ENCODE measurements around the gene PPP2R1B. TPM values are rescaled to one million over a fixed set of nuclear protein-coding genes. Genes with fewer than 3 reads are reported as not detected.

The PPP2R1B gene
- total and polyA plus RNA-seq, 2 of the 8 experiments (the other 6 are each of a cell fraction or from before 2014, with no cell fraction given) = 25.8 to 87.0 TPM

- TF ChIP-seq CHD7 (IDR thresholded peaks at IDR 0.05; ENCODE audit: insufficient replicate concordance, low read length) = no peak
- no peak for TF ChIP-seq SP2 (IDR thresholded peaks at IDR 0.05; ENCODE audit: low read length)
- TF ChIP-seq ZNF274 (IDR thresholded peaks at IDR 0.05; ENCODE audit: borderline replicate concordance, extremely low read depth, low read length) = no peak
- TF ChIP-seq TCF12 (IDR thresholded peaks at IDR 0.05; ENCODE audit: low read depth, low read length) = no peak
- TF ChIP-seq ATF3 (IDR thresholded peaks at IDR 0.05; ENCODE audit: insufficient read depth, low read depth, low read length) = no peak
- no peak for TF ChIP-seq NRF1 (IDR thresholded peaks at IDR 0.05; ENCODE audit: low read depth, low read length)
- no peak for TF ChIP-seq RBBP5 (IDR thresholded peaks at IDR 0.05; ENCODE audit: borderline replicate concordance, low read depth, low read length)
- no peak for TF ChIP-seq BCL11A (IDR thresholded peaks at IDR 0.05; ENCODE audit: low read depth in 2 of 2, low read length in 2 of 2)
- TF ChIP-seq TBP (IDR thresholded peaks at IDR 0.05; ENCODE audit: low read depth, low read length) = no peak
- TF ChIP-seq KDM5A (IDR thresholded peaks at IDR 0.05; ENCODE audit: low read length) = no peak
- TF ChIP-seq CEBPB (IDR thresholded peaks at IDR 0.05; ENCODE audit: low read depth, low read length) = no peak
- TF ChIP-seq ASH2L (IDR thresholded peaks at IDR 0.05; ENCODE audit: low read length) = no peak
These were observed 42.6 kb downstream of the PPP2R1B start (continued) for GRCh38 chr11:111723595-111723994.

Data from H1 (cell line).